Measurements from ENCODE around the gene LRRC61. TPM values are rescaled to one million over a fixed set of nuclear protein-coding genes. Genes with fewer than 3 reads are reported as not detected.
A peak's percentile ranks its signal among the peaks of the same experiment; 100 is the strongest.

LRRC61 gene
- total RNA-seq, 1 donor, result 4.0 TPM

DNA sequence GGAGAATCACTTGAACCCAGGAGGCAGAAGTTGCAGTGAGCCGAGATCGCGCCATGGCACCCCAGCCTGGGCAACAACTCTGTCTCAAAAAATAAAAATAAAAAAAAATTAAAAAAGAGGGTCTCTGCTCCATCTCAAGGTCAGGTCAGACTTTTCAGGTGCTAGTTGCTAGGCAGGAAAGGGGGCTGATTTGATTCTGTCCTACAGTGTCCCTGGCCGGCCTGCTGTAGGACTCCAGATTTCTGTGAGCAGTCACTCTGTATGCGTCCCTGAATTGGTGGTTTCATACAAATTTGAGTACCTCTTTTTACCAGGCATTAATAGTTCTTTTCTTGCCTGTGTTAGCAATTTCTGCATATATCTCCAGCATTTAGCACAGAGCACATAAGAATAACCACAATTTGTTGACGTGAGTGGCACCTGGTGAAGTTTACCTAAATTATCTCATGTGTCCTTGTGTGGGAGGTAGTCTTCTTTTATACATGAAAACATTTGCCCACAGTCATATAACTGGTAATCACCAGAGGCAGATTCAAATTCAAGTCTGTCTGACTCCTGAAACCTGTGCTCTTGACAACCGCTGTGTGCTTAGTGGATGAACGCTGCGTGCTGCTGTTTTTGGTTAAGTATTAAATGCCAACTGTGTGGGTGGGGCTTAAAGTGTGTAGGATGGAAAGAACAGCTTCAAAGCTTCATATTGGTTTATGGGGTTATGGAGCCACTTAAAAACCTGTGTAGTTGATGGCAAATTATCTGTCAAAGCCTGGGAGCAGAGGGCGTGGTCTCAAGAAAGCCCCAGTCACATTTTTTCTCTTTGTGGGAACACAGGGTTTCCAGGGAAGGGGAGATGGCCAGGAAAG lies 52.7 kb downstream of the LRRC61 start:
- H3K9me3 ChIP-seq (ENCODE audit: low read depth, low read length), result no peaks in the 10 kb centered on the region
- peaks cover 49% of the 10 kb centered on the region for H3K79me2 ChIP-seq (ENCODE audit: insufficient read depth, low read length)
- peak; percentile 75 for DNase-seq (ENCODE audit: insufficient read length, low spot score, missing footprints)
- TF ChIP-seq, protein P1, sequence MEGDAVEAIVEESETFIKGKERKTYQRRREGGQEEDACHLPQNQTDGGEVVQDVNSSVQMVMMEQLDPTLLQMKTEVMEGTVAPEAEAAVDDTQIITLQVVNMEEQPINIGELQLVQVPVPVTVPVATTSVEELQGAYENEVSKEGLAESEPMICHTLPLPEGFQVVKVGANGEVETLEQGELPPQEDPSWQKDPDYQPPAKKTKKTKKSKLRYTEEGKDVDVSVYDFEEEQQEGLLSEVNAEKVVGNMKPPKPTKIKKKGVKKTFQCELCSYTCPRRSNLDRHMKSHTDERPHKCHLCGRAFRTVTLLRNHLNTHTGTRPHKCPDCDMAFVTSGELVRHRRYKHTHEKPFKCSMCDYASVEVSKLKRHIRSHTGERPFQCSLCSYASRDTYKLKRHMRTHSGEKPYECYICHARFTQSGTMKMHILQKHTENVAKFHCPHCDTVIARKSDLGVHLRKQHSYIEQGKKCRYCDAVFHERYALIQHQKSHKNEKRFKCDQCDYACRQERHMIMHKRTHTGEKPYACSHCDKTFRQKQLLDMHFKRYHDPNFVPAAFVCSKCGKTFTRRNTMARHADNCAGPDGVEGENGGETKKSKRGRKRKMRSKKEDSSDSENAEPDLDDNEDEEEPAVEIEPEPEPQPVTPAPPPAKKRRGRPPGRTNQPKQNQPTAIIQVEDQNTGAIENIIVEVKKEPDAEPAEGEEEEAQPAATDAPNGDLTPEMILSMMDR (IDR thresholded peaks at IDR 0.05; ENCODE audit: extremely low read depth, low read depth, low read length), result no peak
- H2AFZ ChIP-seq (ENCODE audit: low read length), result no peak overlapping the region
- H3K36me3 ChIP-seq (ENCODE audit: insufficient read depth, low read length), result peaks cover 28% of the 10 kb centered on the region
- H3K4me1 ChIP-seq (ENCODE audit: insufficient read depth, low read length), result peaks cover 17% of the 10 kb centered on the region
- H3K27ac ChIP-seq (ENCODE audit: low read depth, low read length), result no peak overlapping the region
- H3K27me3 ChIP-seq (ENCODE audit: insufficient read depth, low read length), result no peaks in the 10 kb centered on the region
- no peak overlapping the region for H3K4me2 ChIP-seq (ENCODE audit: insufficient read depth, low read length)
- no peak overlapping the region for H3K4me3 ChIP-seq (ENCODE audit: insufficient read depth, low read length)
- H4K20me1 ChIP-seq (ENCODE audit: insufficient read depth, low read length), result peaks cover 14% of the 10 kb centered on the region

DNA sequence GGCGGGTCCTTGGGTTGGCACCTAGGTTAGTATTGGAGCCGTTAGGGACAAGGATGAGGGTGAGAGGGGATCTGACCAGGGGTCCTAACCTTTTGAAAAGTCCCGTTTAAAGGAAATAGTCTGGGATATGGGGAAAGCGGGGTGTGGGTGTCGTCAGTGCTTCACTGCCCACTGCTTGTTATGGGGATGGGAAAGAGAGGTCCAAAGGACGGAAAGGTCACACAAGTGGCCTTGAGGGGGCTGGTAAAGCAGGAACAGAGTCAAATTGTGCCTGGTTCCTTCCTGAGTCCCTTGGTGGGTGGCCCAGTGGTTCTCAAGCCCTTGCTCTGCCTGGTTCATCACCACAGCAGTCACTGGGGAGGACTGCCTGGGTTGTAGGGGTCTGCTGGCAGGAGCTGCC lies 53.4 kb downstream of the LRRC61 start:
- Histone ChIP-seq H3K79me2 (ENCODE audit: insufficient read depth, low read length) (peaks cover 49% of the 10 kb centered on the region), H3K4me2 (ENCODE audit: insufficient read depth, low read length) (no peak overlapping the region), H4K20me1 (ENCODE audit: insufficient read depth, low read length) (peaks cover 10% of the 10 kb centered on the region), H3K36me3 (ENCODE audit: insufficient read depth, low read length) (peaks cover 24% of the 10 kb centered on the region), H3K4me3 (ENCODE audit: insufficient read depth, low read length) (no peak overlapping the region), H3K27ac (ENCODE audit: low read depth, low read length) (no peak overlapping the region), H3K27me3 (ENCODE audit: insufficient read depth, low read length) (no peaks in the 10 kb centered on the region), H3K4me1 (ENCODE audit: insufficient read depth, low read length) (peaks cover 14% of the 10 kb centered on the region), H2AFZ (ENCODE audit: low read length) (no peak overlapping the region), H3K9me3 (ENCODE audit: low read depth, low read length) (no peaks in the 10 kb centered on the region)
- DNase-seq (ENCODE audit: insufficient read length, low spot score, missing footprints), result no peak
- TF ChIP-seq, protein P1 (IDR thresholded peaks at IDR 0.05; ENCODE audit: extremely low read depth, low read depth, low read length), result no peak

DNA sequence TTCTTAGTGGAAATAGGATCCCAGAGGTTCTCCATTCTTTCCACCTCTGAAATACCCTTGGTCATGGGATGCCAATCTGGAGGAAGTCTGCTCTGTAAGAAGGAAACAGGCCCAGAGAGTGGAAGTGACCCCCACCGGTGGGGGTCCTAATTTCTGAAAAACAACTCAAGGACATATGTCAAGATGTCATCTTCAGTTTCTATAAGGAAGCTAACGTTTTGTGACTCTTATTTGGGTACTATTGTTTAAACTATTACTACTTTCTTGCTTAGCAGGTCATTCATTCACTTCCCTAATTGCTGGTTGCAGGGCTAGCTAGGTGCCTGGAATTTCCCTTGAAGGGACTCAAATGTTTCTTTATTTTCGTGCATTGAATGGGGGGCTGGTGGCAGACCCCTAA lies 54.0 kb downstream of the LRRC61 start:
- Histone ChIP-seq H3K79me2 (ENCODE audit: insufficient read depth, low read length) (peaks cover 47% of the 10 kb centered on the region), H2AFZ (ENCODE audit: low read length) (no peak overlapping the region), H3K4me1 (ENCODE audit: insufficient read depth, low read length) (peaks cover 14% of the 10 kb centered on the region), H4K20me1 (ENCODE audit: insufficient read depth, low read length) (peaks cover 9% of the 10 kb centered on the region), H3K36me3 (ENCODE audit: insufficient read depth, low read length) (peaks cover 21% of the 10 kb centered on the region), H3K4me3 (ENCODE audit: insufficient read depth, low read length) (no peak overlapping the region), H3K4me2 (ENCODE audit: insufficient read depth, low read length) (no peak overlapping the region), H3K27ac (ENCODE audit: low read depth, low read length) (no peak overlapping the region), H3K27me3 (ENCODE audit: insufficient read depth, low read length) (no peaks in the 10 kb centered on the region), H3K9me3 (ENCODE audit: low read depth, low read length) (no peaks in the 10 kb centered on the region)
- TF ChIP-seq, protein P1 (IDR thresholded peaks at IDR 0.05; ENCODE audit: extremely low read depth, low read depth, low read length), result no peak
- DNase-seq (ENCODE audit: insufficient read length, low spot score, missing footprints), result peak; percentile 30

DNA sequence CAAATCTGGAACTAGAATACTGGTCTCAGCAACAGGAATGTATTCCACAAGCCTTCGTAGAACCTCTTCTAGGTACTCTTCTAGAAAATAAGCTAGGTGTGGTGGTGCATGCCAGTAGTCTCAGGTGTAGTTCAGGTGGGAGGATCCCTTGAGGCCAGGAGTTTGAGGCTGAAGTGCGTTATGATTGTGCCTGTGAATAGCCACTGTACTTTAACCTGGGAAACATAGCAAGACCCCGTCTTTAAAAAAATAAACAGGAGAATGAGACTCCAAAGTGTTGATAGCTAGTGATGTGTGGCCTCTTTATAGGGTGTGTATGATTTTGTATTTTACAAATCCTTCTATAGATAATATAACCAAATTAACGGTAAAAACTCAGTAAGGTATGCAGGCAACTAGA lies 54.5 kb downstream of the LRRC61 start:
- H3K9me3 ChIP-seq (ENCODE audit: low read depth, low read length), result no peaks in the 10 kb centered on the region
- H3K4me1 ChIP-seq (ENCODE audit: insufficient read depth, low read length), result peaks cover 14% of the 10 kb centered on the region
- H3K27ac ChIP-seq (ENCODE audit: low read depth, low read length), result peak overlapping the region; percentile 69
- no peak overlapping the region for H2AFZ ChIP-seq (ENCODE audit: low read length)
- no peak overlapping the region for H3K4me3 ChIP-seq (ENCODE audit: insufficient read depth, low read length)
- peaks cover 9% of the 10 kb centered on the region for H4K20me1 ChIP-seq (ENCODE audit: insufficient read depth, low read length)
- H3K4me2 ChIP-seq (ENCODE audit: insufficient read depth, low read length), result no peak overlapping the region
- peaks cover 45% of the 10 kb centered on the region for H3K79me2 ChIP-seq (ENCODE audit: insufficient read depth, low read length)
- peaks cover 17% of the 10 kb centered on the region for H3K36me3 ChIP-seq (ENCODE audit: insufficient read depth, low read length)
- DNase-seq (ENCODE audit: insufficient read length, low spot score, missing footprints), result no peak
- TF ChIP-seq, protein P1 (IDR thresholded peaks at IDR 0.05; ENCODE audit: extremely low read depth, low read depth, low read length), result no peak
- H3K27me3 ChIP-seq (ENCODE audit: insufficient read depth, low read length), result no peaks in the 10 kb centered on the region

Measured in osteoblast (primary cell).